HepG2 (cell line): ENCODE data around the gene CDHR5. TPM values are rescaled to one million over a fixed set of nuclear protein-coding genes. Genes with fewer than 3 reads are reported as not detected.

Experiments
- CEBPB ChIP-seq: IDR thresholded peaks from 2 replicates; pipeline ENCODE4 v1.6.1; 2011; ENCODE audit warnings: low read depth, low read length, improper control_type of control experiment, borderline replicate concordance
- GZF1 ChIP-seq: sonication (generic); formaldehyde crosslinking; IDR thresholded peaks from 2 replicates; pipeline ENCODE4 v1.5.1; 2020; ENCODE audit warnings: mild to moderate bottlenecking, missing genetic modification reagents
- HCFC1 ChIP-seq: fragments of 150-350 bp; IDR thresholded peaks from 2 replicates; pipeline ENCODE4 v1.6.1; 2014; ENCODE audit warnings: low read depth, low read length
- KDM4B ChIP-seq: sonication (generic); formaldehyde crosslinking; IDR thresholded peaks from 2 replicates; pipeline ENCODE4 v1.4.0; 2020; ENCODE audit warnings: missing genetic modification reagents
- MED8 ChIP-seq: sonication (generic); formaldehyde crosslinking; IDR thresholded peaks from 2 replicates; pipeline ENCODE4 v1.8.1; 2023; ENCODE audit warnings: mild to moderate bottlenecking, missing genetic modification reagents; ENCODE audit not compliant: insufficient replicate concordance
- RELA ChIP-seq: sonication (generic); formaldehyde crosslinking; IDR thresholded peaks from 2 replicates; pipeline ENCODE4 v1.4.0; 2020; ENCODE audit warnings: missing genetic modification reagents
- RFX3 ChIP-seq: IDR thresholded peaks from 2 replicates; pipeline ENCODE4 v1.6.1; 2016; ENCODE audit warnings: missing biosample characterization, missing genetic modification reagents
- RNF2 ChIP-seq: fragments of 450-650 bp; conservative IDR thresholded peaks from 2 replicates; pipeline ENCODE4 v1.6.1; 2016; ENCODE audit warnings: low read depth
- SMAD3 ChIP-seq: sonication (generic); formaldehyde crosslinking; IDR thresholded peaks from 2 replicates; pipeline ENCODE4 v1.4.0; 2020; ENCODE audit warnings: missing genetic modification reagents
- XBP1 ChIP-seq: sonication (generic); formaldehyde crosslinking; IDR thresholded peaks from 2 replicates; pipeline ENCODE4 v1.5.0; 2020; ENCODE audit warnings: missing genetic modification reagents
- ZBTB3 ChIP-seq: sonication (generic); formaldehyde crosslinking; IDR thresholded peaks from 2 replicates; pipeline ENCODE4 v1.4.0; 2020; ENCODE audit warnings: low read depth, mild to moderate bottlenecking, moderate library complexity, missing genetic modification reagents, borderline replicate concordance
- ZFP90 ChIP-seq: sonication (generic); formaldehyde crosslinking; IDR thresholded peaks from 2 replicates; pipeline ENCODE4 v1.8.0; 2022; ENCODE audit warnings: missing genetic modification reagents, mild to moderate bottlenecking, inconsistent platforms, borderline replicate concordance
- ZMAT3 ChIP-seq: sonication (generic); formaldehyde crosslinking; conservative IDR thresholded peaks from 2 replicates; pipeline ENCODE4 v1.7.0; 2021; ENCODE audit warnings: missing genetic modification reagents
- ZNF20 ChIP-seq: sonication (generic); formaldehyde crosslinking; IDR thresholded peaks from 2 replicates; pipeline ENCODE4 v1.4.0; 2020; ENCODE audit warnings: mild to moderate bottlenecking, moderate library complexity, missing genetic modification reagents
- ZNF205 ChIP-seq: IDR thresholded peaks from 2 replicates; pipeline ENCODE4 v1.6.1; 2018; ENCODE audit warnings: missing biosample characterization, missing genetic modification reagents
- ZNF230 ChIP-seq: sonication (generic); formaldehyde crosslinking; IDR thresholded peaks from 2 replicates; pipeline ENCODE4 v1.4.0; 2020; ENCODE audit warnings: mild to moderate bottlenecking, missing genetic modification reagents
- ZNF34 ChIP-seq: sonication (generic); formaldehyde crosslinking; IDR thresholded peaks from 2 replicates; pipeline ENCODE4 v1.4.0; 2020; ENCODE audit warnings: mild to moderate bottlenecking, missing genetic modification reagents, borderline replicate concordance
- ZNF572 ChIP-seq: sonication (generic); formaldehyde crosslinking; IDR thresholded peaks from 2 replicates; pipeline ENCODE4 v1.5.1; 2020; ENCODE audit warnings: mild to moderate bottlenecking, missing genetic modification reagents
- ZNF713 ChIP-seq: sonication (generic); formaldehyde crosslinking; IDR thresholded peaks from 2 replicates; pipeline ENCODE4 v1.4.0; 2020; ENCODE audit warnings: mild to moderate bottlenecking, missing genetic modification reagents
- ZNF747 ChIP-seq: sonication (generic); formaldehyde crosslinking; IDR thresholded peaks from 2 replicates; pipeline ENCODE4 v1.8.1; 2023; ENCODE audit warnings: missing genetic modification reagents, mild to moderate bottlenecking, borderline replicate concordance
- ZNF883 ChIP-seq: sonication (generic); formaldehyde crosslinking; IDR thresholded peaks from 2 replicates; pipeline ENCODE4 v1.5.1; 2020; ENCODE audit warnings: mild to moderate bottlenecking, missing genetic modification reagents; ENCODE audit errors: not compliant biosample characterization
- polyA plus RNA-seq, 8 experiments: library from polyadenylated mRNA; depleted of rRNA in 3 of 8; stranded (reverse) in 7 of 8; unstranded in 1 of 8; fragments of >200 nt; fragmentation: Illumina TruSeq in 4 of 8; extraction: Trizol in 4 of 8; gene quantifications; 2 replicates each; pipeline versions ENCODE4 v1.2.1 to v1.2.3, GENCODE V29; 2011 to 2016; ENCODE audit warnings: low read depth in 4 of 8, missing spikeins in 1 of 8, mixed read lengths in 1 of 8; ENCODE audit not compliant: insufficient read depth in 1 of 8
- total RNA-seq, 5 experiments: library from RNA; depleted of rRNA; stranded (reverse); fragments of >200 nt; fragmentation: Illumina TruSeq; extraction: Trizol; gene quantifications; 2 replicates each; pipeline ENCODE4 v1.2.3, GENCODE V29; 2016; ENCODE audit warnings: low read depth in 1 of 5
- TF ChIP-seq, protein P1 (sequence below): sonication (generic); formaldehyde crosslinking; IDR thresholded peaks from 2 replicates; pipeline ENCODE4 v1.4.0; 2020; ENCODE audit warnings: missing genetic modification reagents, borderline replicate concordance
- TF ChIP-seq, protein P2 (sequence below): sonication (generic); formaldehyde crosslinking; IDR thresholded peaks from 2 replicates; pipeline ENCODE4 v1.5.0; 2020; ENCODE audit warnings: missing genetic modification reagents
- TF ChIP-seq, protein P3 (sequence below): sonication (generic); formaldehyde crosslinking; IDR thresholded peaks from 2 replicates; pipeline ENCODE4 v1.8.0; 2022; ENCODE audit warnings: mild to moderate bottlenecking, missing genetic modification reagents, moderate library complexity
- TF ChIP-seq, protein P4 (sequence below): IDR thresholded peaks from 2 replicates; pipeline ENCODE4 v1.6.1; 2016; ENCODE audit warnings: missing biosample characterization, missing genetic modification reagents, low read depth

The CDHR5 gene
- total and polyA plus RNA-seq, 2 of the 13 experiments (the other 11 are each of a cell fraction or from before 2014, with no cell fraction given) = 0.46 to 0.71 TPM

DNA sequence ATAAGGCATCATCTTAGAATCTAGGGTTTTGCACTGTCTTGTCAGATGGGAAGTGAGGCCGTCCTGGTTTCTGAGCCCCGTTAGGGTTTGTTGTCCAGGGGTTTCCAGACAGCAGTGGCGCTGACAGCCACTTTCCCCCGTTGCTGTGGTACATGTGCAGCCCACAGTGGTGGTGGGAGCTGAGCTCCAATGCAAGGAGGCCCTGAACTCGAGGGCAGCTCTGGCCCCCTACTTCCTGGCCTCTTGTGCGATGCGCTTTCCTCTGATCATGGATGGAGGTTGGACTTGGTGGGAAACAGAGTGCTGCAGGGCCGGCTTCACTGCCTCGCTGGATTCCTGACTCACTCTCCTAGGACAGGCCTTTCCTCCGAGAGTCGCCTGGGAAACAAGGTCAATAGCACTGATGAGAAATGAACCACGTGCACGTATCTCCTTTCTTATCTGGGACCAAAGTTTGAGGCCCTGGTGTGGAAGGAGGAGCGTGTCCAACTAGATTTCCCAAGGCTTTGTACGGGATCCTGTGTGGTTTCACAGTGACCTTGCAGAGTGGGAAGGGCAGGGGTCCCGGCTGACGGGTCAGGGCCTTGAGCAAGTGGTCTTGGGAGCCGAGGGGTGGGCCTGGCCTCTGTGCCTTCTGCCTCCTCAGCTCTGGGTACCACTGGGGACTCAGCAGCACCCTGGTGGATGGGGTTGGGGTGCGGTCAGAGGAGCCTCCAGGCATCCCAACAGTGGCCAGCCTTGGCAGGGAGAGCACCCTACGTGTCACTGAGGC lies 44.7 kb downstream of the CDHR5 start (continued):
- TF ChIP-seq, protein P1, sequence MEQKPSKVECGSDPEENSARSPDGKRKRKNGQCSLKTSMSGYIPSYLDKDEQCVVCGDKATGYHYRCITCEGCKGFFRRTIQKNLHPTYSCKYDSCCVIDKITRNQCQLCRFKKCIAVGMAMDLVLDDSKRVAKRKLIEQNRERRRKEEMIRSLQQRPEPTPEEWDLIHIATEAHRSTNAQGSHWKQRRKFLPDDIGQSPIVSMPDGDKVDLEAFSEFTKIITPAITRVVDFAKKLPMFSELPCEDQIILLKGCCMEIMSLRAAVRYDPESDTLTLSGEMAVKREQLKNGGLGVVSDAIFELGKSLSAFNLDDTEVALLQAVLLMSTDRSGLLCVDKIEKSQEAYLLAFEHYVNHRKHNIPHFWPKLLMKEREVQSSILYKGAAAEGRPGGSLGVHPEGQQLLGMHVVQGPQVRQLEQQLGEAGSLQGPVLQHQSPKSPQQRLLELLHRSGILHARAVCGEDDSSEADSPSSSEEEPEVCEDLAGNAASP = peak; percentile 34; the same call in 1 of the 2 replicates
- TF ChIP-seq ZFP90 (CRISPR knock-in tag) (no peak), KDM4B (no peak), ZNF205 (CRISPR knock-in tag) (no peak; the same call in 1 of the 2 replicates), ZNF20 (no peak), SMAD3 (CRISPR knock-in tag) (no peak), CEBPB (peak; percentile 22; the same call in 1 of the 2 replicates), ZNF572 (CRISPR knock-in tag) (no peak), ZMAT3 (CRISPR knock-in tag) (no peak), ZNF883 (CRISPR knock-in tag) (no peak), ZBTB3 (CRISPR knock-in tag) (no peak), GZF1 (CRISPR knock-in tag) (peak; percentile 59; the same call in 1 of the 2 replicates), ZNF230 (CRISPR knock-in tag) (no peak), ZNF747 (CRISPR knock-in tag) (no peak), RFX3 (CRISPR knock-in tag) (peak; percentile 59; the same call in 1 of the 2 replicates), RELA (CRISPR knock-in tag) (no peak), HCFC1 (no peak), XBP1 (CRISPR knock-in tag) (no peak), MED8 (no peak), RNF2 (0 out of 2 replicates have a peak, but pooled peaks have one; percentile 32), ZNF34 (no peak), ZNF713 (CRISPR knock-in tag) (no peak)
- TF ChIP-seq, protein P2, sequence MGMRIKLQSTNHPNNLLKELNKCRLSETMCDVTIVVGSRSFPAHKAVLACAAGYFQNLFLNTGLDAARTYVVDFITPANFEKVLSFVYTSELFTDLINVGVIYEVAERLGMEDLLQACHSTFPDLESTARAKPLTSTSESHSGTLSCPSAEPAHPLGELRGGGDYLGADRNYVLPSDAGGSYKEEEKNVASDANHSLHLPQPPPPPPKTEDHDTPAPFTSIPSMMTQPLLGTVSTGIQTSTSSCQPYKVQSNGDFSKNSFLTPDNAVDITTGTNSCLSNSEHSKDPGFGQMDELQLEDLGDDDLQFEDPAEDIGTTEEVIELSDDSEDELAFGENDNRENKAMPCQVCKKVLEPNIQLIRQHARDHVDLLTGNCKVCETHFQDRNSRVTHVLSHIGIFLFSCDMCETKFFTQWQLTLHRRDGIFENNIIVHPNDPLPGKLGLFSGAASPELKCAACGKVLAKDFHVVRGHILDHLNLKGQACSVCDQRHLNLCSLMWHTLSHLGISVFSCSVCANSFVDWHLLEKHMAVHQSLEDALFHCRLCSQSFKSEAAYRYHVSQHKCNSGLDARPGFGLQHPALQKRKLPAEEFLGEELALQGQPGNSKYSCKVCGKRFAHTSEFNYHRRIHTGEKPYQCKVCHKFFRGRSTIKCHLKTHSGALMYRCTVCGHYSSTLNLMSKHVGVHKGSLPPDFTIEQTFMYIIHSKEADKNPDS (CRISPR knock-in tag) = 0 out of 2 replicates have a peak, but pooled peaks have one; percentile 25
- TF ChIP-seq, protein P3, sequence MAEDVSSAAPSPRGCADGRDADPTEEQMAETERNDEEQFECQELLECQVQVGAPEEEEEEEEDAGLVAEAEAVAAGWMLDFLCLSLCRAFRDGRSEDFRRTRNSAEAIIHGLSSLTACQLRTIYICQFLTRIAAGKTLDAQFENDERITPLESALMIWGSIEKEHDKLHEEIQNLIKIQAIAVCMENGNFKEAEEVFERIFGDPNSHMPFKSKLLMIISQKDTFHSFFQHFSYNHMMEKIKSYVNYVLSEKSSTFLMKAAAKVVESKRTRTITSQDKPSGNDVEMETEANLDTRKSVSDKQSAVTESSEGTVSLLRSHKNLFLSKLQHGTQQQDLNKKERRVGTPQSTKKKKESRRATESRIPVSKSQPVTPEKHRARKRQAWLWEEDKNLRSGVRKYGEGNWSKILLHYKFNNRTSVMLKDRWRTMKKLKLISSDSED (CRISPR knock-in tag) = no peak
- TF ChIP-seq, protein P4, sequence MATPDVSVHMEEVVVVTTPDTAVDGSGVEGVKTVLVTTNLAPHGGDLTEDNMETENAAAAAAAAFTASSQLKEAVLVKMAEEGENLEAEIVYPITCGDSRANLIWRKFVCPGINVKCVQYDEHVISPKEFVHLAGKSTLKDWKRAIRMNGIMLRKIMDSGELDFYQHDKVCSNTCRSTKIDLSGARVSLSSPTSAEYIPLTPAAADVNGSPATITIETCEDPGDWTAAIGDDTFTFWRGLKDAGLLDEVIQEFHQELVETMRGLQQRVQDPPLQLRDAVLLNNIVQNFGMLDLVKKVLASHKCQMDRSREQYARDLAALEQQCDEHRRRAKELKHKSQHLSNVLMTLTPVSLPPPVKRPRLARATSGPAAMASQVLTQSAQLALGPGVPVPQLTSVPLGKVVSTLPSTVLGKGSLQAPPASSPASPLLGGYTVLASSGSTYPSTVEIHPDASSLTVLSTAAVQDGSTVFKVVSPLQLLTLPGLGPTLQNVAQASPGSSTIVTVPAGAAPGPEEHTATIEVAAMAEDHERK (CRISPR knock-in tag) = no peak
